Skeletal muscle tissue (tissue), 4 donors: ENCODE measurements around the gene AAK1. TPM values are rescaled to one million over a fixed set of nuclear protein-coding genes. Genes with fewer than 3 reads are reported as not detected.
"Not testable (repeated sequence)": the region's sequence is repeated elsewhere in the genome, so short reads cannot be mapped to it uniquely, and the experiment has no call there.

Experiments used
- H3K27ac ChIP-seq: one replicate; pipeline ENCODE4 v1.7.0; 2013; ENCODE audit warnings: mild to moderate bottlenecking, low read depth, low read length, inconsistent platforms
- H3K27me3 ChIP-seq, 3 donors: one replicate each; pipeline ENCODE4 v1.7.0; 2013; ENCODE audit warnings: low read length in 3 of 3; ENCODE audit not compliant: control insufficient read depth in 3 of 3, insufficient read depth in 3 of 3
- H3K36me3 ChIP-seq, 3 donors: one replicate each; pipeline ENCODE4 v1.7.0; 2013; ENCODE audit warnings: low read length in 3 of 3; ENCODE audit not compliant: control insufficient read depth in 3 of 3, insufficient read depth in 3 of 3
- H3K4me1 ChIP-seq, 3 donors: one replicate each; pipeline ENCODE4 v1.7.0; 2013; ENCODE audit warnings: low read length in 3 of 3, mild to moderate bottlenecking in 3 of 3; ENCODE audit not compliant: control insufficient read depth in 3 of 3, insufficient read depth in 3 of 3
- H3K4me3 ChIP-seq, 3 donors: one replicate each; pipeline ENCODE4 v1.7.0; 2013; ENCODE audit warnings: low read length in 3 of 3
- H3K9ac ChIP-seq, 3 donors: one replicate each; pipeline ENCODE4 v1.7.0; 2013; ENCODE audit warnings: low read length in 3 of 3, mild to moderate bottlenecking in 3 of 3, moderate library complexity in 2 of 3, low read depth in 1 of 3
- H3K9me3 ChIP-seq, 3 donors: one replicate each; pipeline ENCODE4 v1.7.0; 2013; ENCODE audit warnings: low read length in 3 of 3; ENCODE audit not compliant: control insufficient read depth in 3 of 3
- total RNA-seq: library from RNA; depleted of rRNA; stranded (reverse); fragments of >200 nt; gene quantifications from one replicate; pipeline ENCODE4 v1.2.3, GENCODE V29; 2014
- donor health status: Osteomylitis.

Gene AAK1
- total RNA-seq, 1 donor from 2014 or later, result 17.7 TPM

GRCh38 chr2:69631402-69631801, 12.1 kb downstream of the AAK1 start:
- no peak overlapping the region for H3K27ac ChIP-seq
- no peaks in the 10 kb centered on the region for H3K9me3 ChIP-seq
- no peak overlapping the region for H3K4me3 ChIP-seq
- H3K27me3 ChIP-seq, result no peaks in the 10 kb centered on the region
- H3K36me3 ChIP-seq, result no peaks in the 10 kb centered on the region
- peaks cover 8 to 14% (median 9%) of the 10 kb centered on the region in 3 donors for H3K4me1 ChIP-seq
- H3K9ac ChIP-seq, result no peak overlapping the region

- no peak overlapping the region for H3K9ac ChIP-seq
- H3K27ac ChIP-seq, result no peak overlapping the region
- no peaks in the 10 kb centered on the region for H3K27me3 ChIP-seq
- no peak overlapping the region for H3K4me3 ChIP-seq
- H3K4me1 ChIP-seq, result peaks cover 7 to 16% (median 8%) of the 10 kb centered on the region in 3 donors
- H3K36me3 ChIP-seq, result no peaks in the 10 kb centered on the region
- H3K9me3 ChIP-seq, result no peaks in the 10 kb centered on the region
Observed at GRCh38 chr2:69629921-69630608, 13.5 kb downstream of the AAK1 start.

DNA sequence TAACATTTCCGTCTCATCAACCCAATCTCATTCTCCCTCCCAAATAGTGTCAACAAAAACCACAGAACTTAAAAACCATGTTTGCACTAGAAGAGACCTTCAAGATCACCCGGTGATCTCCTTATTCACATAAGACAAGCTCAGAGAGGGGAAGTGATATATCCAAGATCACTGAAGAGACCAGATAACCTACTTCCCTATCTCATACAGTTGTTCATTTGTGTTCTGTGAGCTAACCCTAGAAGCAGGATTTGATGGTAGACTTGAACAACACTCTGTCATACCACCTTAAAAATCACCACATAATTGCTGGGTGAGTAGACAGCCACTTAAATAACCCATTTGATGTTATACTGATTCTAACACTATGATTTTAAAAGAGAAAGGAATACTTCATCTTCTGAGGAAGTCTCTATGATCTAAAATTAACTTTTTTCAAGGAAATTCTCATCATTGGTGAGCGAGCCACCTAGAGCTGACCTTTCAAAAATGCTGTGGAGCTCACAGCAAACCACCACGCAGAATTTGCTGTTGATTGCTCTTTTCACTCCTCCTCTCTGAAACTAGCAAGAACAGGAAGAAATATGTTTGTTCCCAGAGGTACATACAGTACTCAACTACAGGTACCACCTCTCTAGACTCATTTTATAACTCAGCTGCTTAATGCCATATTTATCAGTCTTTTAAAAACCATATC, 15.1 kb downstream of the AAK1 start:
- no peaks in the 10 kb centered on the region for H3K27me3 ChIP-seq
- H3K4me3 ChIP-seq, result no peak overlapping the region
- H3K36me3 ChIP-seq, result no peaks in the 10 kb centered on the region
- H3K9me3 ChIP-seq, result no peaks in the 10 kb centered on the region
- H3K4me1 ChIP-seq, result peaks cover 5 to 21% (median 7%) of the 10 kb centered on the region in 3 donors
- no peak overlapping the region for H3K9ac ChIP-seq
- H3K27ac ChIP-seq, result no peak overlapping the region

DNA sequence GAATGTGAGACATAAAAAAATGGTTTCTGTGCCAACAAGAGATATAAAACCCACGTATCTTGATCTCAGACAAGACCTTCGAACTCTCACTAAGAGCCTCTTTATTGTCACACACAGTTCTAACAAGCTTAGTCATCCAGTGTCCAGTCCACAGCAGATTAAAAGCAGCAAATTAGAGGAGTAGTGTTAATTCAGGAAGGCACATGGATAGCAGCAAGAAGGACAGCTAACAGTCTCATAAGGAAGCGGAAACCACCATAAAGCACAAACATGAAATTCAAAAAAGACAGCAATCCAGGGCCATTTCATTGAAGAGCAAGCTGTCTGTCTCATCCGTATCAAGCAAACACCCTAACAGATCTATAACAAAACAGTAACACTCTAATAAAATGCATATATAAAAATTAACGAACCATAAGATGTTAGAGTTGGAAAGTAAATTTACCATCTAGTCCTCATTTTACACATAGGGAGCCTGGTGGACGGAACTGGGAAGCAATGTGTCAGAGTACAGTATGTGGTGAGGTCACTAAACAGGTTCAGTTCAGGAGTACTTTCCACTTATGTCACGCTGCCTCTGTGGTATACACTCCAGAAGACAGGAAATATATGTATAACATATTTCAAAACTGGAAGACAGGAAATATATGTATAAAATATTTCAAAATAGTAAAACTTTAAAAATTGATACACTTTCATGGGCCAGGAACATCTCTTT, 18.3 kb downstream of the AAK1 start:
- no peak overlapping the region for H3K9ac ChIP-seq
- no peak overlapping the region for H3K27ac ChIP-seq
- no peaks in the 10 kb centered on the region for H3K27me3 ChIP-seq
- H3K36me3 ChIP-seq, result no peaks in the 10 kb centered on the region
- H3K4me1 ChIP-seq, result peaks cover 2 to 14% (median 10%) of the 10 kb centered on the region in 3 donors
- H3K9me3 ChIP-seq, result no peaks in the 10 kb centered on the region
- no peak overlapping the region for H3K4me3 ChIP-seq

- Histone ChIP-seq H3K27ac (no peak overlapping the region), H3K9me3 (no peaks in the 10 kb centered on the region), H3K4me3 (no peak overlapping the region), H3K27me3 (no peaks in the 10 kb centered on the region), H3K36me3 (no peaks in the 10 kb centered on the region), H3K4me1 (peaks cover 7 to 21% (median 16%) of the 10 kb centered on the region in 3 donors), H3K9ac (no peak overlapping the region)
Observed at GRCh38 chr2:69624611-69625010, 18.9 kb downstream of the AAK1 start.

- H3K4me3 ChIP-seq, result no peak overlapping the region
- no peaks in the 10 kb centered on the region for H3K36me3 ChIP-seq
- peaks cover 10 to 25% (median 17%) of the 10 kb centered on the region in 3 donors for H3K4me1 ChIP-seq
- H3K27ac ChIP-seq, result no peak overlapping the region
- H3K27me3 ChIP-seq, result no peaks in the 10 kb centered on the region
- no peaks in the 10 kb centered on the region for H3K9me3 ChIP-seq
- no peak overlapping the region for H3K9ac ChIP-seq
Observed at GRCh38 chr2:69624131-69624530, 19.4 kb downstream of the AAK1 start.

GRCh38 chr2:69623236-69623635, 20.3 kb downstream of the AAK1 start:
- H3K36me3 ChIP-seq, result no peaks in the 10 kb centered on the region
- no peak overlapping the region for H3K4me3 ChIP-seq
- H3K9me3 ChIP-seq, result no peaks in the 10 kb centered on the region
- no peak overlapping the region for H3K27ac ChIP-seq
- peaks cover 19 to 34% (median 21%) of the 10 kb centered on the region in 3 donors for H3K4me1 ChIP-seq
- H3K9ac ChIP-seq, result no peak overlapping the region
- H3K27me3 ChIP-seq, result no peaks in the 10 kb centered on the region

DNA sequence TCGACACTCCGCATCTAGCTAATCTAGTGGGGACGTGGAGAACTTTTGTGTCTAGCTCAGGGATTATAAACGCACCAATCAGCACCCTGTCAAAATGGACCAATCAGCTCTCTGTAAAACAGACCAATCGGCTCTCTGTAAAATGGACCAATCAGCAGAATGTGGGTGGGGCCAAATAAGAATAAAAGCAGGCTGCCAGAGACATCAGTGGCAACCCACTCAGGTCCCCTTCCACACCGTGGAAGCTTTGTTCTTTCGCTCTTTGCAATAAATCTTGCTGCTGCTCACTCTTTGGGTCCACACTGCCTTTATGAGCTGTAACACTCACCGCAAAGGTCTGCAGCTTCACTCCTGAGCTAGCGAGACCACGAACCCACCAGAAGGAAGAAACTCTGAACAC, 20.7 kb downstream of the AAK1 start:
- not testable (repeated sequence) for H3K9me3 ChIP-seq, H3K36me3 ChIP-seq, H3K27me3 ChIP-seq, H3K9ac ChIP-seq, H3K27ac ChIP-seq, H3K4me3 ChIP-seq
- H3K4me1 ChIP-seq, result peaks cover 19 to 34% (median 22%) of the 10 kb centered on the region in 3 donors

DNA sequence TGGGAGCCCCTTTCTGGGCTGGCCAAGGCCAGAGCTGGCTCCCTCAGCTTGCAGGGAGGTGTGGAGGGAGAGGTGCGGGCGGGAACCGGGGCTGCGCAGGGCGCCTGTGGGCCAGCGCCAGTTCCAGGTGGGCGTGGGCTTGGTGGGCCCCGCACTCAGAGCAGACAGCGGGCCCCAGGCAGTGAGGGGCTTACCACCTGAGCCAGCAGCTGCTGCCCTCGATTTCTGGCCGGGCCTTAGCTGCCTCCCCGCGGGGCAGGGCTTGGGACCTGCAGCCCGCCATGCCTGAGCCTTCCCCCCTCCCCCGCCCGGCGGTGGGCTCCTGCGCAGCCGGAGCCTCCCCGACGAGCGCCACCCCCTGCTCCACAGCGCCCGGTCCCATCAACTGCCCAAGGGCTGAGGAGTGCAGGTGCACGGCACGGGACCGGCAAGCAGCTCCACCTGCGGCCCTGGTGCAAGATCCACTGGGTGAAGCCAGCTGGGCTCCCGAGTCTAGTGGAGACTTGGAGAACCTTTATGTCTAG, 21.5 kb downstream of the AAK1 start:
- H3K9ac ChIP-seq, H3K4me3 ChIP-seq, H3K27me3 ChIP-seq, H3K36me3 ChIP-seq, H3K9me3 ChIP-seq, H3K27ac ChIP-seq: not testable (repeated sequence)
- H3K4me1 ChIP-seq, result peaks cover 19 to 34% (median 22%) of the 10 kb centered on the region in 3 donors

DNA sequence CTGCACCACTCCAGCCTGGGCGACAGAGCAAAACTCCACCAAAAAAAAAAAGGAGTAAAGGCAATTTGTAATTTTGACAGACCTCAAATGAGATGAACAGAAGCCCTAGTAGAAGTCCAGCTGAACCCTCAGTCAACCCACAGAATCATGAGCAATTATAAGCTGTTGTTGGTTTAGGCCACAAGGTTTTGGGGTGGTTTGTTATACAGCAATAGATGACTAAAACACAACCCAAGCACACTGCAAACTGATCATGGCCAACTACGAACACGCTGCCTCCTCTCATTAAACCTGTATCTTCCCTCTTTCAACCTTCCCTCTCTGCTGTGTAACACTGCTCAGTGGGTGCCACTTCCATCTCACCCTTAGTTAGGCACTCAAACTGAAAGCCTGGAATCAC, 22.1 kb downstream of the AAK1 start:
- no peaks in the 10 kb centered on the region for H3K36me3 ChIP-seq
- no peaks in the 10 kb centered on the region for H3K27me3 ChIP-seq
- H3K9ac ChIP-seq, result no peak overlapping the region
- H3K4me3 ChIP-seq, result no peak overlapping the region
- H3K4me1 ChIP-seq, result peaks cover 19 to 41% (median 22%) of the 10 kb centered on the region in 3 donors
- no peak overlapping the region for H3K27ac ChIP-seq
- no peaks in the 10 kb centered on the region for H3K9me3 ChIP-seq
